Right forelimb (tissue), 1 donor: ENCODE results near the gene PRLR.
"Not testable (repeated sequence)": the region's sequence is repeated elsewhere in the genome, so short reads cannot be mapped to it uniquely, and the experiment has no call there.

Source experiments
- DNase-seq: peaks from one replicate; pipeline ENCODE4 v3.0.0-alpha.2; 2018

PRLR gene

DNA sequence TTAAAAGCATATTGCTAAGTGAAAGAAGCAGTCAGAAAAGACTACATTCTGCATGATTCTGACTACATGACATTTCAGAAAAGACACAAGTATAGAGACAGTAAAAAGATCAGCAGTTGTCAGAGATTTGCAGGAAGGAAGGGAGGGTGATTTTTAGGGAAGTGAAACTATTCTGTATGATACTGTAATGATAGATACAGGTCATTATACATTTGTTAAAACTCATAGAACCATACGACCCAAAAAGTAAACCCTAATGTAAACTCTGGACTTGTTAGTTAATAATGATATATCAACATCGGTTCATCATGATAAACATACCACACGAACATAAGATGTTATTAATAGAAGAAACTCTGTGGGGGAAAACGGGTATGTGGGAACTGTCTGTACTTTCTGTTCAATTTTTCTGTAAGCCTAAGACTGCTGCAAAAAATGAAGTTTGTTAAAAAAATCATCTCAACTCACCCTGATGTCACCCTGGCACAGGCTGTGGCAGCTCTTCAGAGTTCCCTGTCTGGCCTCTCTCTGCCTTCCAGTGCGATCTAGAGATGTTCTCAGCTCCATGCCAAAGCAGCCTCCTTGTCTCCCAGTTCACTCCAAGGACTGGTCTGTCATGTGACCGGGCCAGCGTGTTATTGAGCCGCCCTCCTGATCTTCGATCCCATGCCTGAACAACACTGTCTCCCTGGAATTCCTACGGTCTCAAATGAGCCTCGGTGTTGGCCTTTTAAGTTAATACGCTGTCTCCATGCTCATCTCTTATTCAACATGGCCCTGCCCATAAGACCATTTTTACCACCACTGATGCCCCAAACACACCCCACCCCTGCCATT, 35.4 kb downstream of the PRLR start:
- DNase-seq, result no peak

DNA sequence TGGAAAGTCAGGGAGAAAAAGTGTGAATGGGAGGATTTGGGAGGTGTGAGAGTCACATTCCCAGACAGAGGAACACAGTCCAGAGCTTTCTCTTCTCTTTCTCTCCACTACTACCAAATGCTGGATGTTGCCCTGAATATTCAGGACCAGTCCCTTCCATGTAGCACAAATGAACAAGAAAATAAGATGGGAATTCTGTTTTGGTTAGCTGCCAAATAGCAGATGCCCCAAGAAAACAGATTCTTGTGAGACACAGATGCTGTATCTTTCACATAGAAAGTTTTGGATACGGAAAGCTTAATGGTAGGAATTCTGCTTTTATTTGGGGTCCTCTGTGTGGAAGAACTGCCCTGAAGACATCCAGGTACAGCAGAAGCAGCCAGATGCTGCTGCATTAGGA, 37.8 kb downstream of the PRLR start:
- DNase-seq, result no peak

DNA sequence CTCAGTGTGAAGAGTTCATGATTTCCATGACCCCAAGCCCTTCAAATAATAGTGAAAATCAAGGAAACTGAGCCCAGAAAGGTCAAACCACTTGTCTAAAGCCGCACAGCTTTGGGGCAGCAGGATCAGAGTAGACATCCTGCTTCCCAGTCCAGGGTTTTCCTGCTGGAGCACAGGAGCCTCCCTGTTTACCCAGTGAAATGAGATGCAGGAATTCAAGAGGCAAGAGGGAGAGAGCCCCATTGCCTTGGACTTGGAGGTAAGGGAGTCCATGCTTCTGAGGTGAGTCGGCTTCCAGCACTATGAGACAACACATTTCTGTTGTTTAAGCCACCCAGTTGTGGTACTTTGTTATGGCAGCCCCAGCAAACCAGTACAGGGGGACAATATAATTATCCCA, 40.5 kb downstream of the PRLR start:
- not testable (repeated sequence) for DNase-seq

DNA sequence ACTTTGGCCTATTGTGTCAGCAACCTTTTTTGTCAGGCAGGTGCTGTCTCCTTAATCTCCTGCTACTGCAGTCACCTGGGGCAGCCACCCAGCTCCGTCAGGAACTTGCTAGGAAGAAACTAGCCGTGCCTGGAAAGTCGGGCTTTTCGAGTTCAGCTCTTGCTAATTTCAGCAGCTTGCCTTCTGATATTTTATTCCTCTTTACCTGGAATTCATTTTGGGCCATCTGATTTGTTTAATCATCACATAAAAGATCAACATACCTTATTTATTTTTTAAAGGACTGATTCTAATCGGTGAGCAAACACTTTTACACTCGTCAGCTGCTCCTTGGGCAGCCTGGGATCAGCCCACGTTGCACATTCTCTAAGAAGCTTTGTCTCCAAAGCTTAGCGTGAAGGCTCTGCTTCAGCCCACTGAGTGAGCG, 42.2 kb downstream of the PRLR start:
- no peak for DNase-seq

DNA sequence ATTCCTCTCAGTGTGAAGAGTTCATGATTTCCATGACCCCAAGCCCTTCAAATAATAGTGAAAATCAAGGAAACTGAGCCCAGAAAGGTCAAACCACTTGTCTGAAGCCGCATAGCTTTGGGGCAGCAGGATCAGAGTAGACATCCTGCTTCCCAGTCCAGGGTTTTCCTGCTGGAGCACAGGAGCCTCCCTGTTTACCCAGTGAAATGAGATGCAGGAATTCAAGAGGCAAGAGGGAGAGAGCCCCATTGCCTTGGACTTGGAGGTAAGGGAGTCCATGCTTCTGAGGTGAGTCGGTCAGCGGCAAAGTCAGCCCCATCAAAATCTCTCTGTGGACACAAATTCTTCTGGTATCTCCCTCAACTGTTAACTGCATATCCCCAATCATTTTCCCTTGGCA, 42.7 kb downstream of the PRLR start:
- not testable (repeated sequence) for DNase-seq

DNA sequence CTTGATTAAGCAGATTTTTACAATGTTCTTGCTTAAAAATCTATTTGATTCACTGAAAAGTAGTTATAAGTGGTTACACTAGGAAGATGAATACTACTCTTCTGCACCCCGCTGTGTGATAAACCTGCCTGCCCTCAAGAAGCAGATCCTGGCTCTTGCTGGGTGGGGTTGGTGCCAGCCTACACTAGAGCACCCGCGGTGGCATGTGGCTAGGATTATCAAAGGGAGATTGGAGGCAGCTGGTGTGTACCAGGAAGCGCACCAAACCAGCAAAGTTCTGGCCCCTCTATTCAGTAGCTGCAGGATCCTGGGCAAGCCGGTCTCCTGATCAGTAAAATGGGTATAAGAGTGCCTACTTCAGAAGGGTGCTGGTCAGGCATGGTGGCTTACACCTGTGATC, 43.5 kb downstream of the PRLR start:
- DNase-seq, result no peak

DNA sequence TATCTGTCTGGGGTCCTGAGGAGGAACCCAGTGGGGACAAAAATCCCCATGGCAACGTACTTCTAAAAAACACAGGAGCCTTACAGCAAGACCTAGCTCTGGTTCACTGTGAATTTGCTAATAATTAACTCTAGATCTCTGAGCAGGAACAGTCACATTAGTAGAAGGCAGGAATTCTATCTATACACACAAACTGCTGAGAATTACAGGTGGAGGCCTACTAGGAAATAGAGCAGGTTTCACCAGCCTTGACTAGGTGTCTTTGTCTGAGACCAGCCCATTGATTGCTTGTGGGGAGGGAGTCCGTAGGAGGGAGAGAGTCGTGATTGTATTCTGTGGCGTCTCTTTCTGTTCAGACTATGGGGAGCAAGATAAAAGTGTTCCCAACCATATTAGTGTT, 44.8 kb downstream of the PRLR start:
- no peak for DNase-seq

DNA sequence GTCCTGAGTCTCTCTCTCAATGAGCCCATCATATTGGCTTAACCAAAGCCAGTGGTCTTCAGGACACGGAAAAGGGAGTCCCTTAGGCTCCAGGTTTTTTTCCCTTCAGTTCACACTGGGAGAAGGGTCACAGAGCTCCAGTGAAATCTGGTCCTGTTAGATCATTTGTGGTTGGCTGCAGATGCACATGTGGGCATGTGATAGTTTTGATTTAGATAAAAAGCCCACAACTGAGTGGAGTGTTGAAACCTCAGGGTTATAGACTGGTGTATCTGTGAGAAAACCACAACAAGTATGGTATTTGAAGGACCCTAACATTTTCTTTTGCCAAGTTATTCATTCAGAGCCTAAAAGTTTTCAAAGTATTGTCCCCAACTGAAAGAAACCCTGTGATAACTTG, 46.7 kb downstream of the PRLR start:
- no peak for DNase-seq

DNA sequence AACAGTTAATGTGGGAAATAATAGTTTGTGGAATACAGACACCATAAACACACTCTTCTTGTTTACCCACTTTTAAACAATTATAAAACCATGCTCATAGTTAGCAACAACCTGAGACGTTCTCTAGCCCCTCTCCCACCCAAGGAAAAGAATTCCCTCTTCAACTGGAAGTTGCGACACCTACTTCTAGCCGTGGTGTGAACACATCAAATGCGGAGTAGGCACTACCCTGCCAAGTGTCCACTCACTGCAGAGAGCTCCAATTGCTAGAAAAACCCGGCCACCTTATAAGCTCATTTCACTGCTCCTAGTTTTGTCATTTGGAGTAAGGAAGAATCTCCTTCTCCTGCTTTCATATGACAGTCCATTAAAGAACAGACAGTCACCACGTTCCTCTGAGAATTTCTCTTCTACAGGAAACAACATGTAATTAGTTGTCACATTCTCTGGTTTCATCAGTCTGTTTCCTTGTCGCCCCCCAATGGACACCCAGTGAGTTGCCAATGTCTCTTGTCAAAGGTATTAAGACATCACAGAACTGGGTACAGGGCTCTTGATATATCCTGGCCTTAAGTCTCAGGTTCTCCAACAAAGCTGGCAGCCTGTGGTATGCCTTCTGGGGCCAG, 47.3 kb downstream of the PRLR start:
- DNase-seq, result no peak

DNA sequence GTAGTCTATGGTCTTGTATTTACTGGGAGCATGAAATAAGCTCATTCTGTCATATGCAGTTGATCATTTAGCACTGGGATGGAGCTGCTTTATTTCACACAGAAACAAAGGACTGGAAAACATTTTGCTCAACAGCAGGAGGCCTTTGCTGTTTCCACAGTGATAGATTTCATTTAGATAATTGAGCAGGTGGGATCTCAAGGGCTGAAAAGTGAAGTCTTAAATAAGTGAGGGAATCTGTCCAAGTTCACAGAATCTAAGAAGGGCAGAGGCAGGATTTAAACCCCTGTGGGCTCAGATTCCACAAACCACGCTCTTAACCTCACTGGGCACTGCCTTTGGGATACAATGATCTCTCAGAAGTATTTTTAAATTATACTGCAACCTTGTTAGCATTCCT, 47.8 kb downstream of the PRLR start:
- no peak for DNase-seq

DNA sequence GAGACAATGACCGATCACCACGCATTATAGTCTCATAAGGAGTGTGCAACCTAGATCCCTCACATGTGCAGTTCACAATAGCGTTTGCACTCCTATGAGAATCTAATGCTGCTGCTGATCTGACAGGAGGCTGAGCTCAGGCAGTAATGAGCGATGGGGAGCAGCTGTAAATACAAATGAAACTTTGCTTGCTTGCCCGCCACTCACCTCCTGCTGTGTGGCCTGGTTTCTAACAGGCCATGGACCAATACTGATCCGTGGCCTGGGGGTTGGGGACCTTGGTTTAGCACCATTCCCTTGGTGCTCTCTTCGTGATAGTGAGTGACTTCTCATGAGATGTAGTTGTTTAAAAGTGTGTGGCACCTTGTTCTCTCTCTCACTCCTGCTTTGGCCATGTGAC, 50.2 kb downstream of the PRLR start:
- DNase-seq, result no peak

DNA sequence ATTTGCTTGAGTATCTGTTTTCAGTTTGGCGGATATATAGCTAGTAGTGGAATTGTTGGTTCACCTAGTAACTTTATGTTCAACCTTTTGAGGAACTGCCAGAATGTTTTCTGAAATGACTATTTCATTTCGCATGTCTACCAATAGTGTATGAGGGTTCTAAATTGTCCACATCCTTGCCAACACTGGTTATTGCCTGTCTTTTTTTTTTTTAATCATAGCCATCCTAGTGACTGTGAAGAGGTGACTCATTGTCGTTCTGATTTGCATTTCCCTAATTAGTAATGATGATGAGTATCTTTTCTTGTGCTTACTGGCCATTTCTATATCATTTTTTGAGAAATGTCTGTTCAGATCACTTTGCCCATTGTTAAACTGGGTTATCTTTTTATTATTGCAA, 52.5 kb downstream of the PRLR start:
- no peak for DNase-seq

DNA sequence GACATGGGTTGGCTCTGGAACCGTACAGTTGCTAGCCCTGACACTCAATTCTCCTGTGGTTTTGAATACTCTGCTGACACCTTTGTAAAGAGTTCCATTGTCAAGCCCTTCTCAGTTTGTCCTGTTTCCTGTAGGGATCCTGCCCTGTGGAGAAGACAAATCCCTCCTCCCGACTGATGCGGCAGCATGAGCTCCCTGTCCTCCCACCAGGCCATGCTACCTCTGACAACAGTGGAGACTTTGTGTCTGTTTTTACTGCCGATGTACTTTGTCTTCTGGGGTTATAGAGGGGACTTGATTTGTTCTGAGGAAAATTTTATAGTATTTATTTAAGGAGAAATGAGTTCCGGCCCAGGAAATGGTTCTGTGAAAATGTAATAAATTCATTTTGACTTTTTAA, 57.8 kb downstream of the PRLR start:
- no peak for DNase-seq

DNA sequence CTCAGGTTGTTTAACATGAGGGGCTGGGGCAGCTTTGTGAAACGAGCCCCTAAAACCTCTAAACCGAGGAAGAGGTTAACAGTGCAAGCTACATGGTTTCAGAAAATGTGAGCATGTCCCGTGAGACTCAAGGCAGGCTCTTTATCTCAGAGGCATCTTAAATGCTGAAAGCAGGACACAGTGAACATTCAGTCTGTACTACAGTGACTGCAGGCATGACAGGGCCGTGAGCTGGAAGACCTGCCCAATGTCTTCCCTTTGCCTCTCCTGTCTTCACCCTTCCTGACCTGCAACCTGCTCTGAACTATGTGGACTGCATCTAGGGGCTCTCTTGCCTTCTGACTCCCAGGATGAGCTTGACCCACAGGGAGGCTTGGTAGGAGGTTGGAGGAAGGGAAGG, 58.3 kb downstream of the PRLR start:
- no peak for DNase-seq

DNA sequence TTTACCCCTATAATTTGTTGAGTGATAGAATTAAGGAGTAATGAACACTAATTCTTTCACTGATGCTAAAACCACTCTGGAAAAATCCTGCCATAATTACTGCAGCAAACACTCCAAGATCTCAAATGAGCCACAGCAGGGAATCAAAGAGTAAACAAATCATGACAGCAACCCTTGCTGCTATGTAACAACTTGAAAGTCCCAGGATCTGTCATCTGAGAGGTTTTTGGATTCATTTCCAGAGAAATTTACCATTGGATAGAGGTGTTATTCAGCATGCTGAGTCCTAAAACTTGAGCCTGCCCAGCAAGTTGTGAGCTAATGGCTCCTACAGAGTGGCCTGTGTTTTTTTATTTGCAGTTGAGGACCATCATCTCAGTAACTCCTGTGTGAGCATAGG, 59.2 kb downstream of the PRLR start:
- no peak for DNase-seq

DNA sequence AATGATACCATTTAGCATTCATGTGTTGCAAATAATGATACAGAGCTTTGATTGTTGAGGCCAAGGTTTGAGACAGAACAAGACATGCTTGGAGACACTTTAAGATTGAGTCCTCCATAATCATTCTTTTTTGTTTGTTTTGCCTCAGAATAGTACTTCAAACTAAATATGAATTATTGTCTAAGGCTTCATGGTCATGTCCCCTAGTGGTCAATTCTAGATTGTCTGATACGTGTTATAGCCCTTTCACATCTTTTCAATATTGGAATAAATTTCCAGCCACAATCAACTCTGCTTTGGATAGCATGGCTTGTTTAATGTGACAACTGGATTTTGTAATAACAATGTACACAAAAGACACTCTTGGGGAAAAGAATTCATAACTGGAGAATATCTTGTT, 64.2 kb downstream of the PRLR start:
- DNase-seq, result no peak

DNA sequence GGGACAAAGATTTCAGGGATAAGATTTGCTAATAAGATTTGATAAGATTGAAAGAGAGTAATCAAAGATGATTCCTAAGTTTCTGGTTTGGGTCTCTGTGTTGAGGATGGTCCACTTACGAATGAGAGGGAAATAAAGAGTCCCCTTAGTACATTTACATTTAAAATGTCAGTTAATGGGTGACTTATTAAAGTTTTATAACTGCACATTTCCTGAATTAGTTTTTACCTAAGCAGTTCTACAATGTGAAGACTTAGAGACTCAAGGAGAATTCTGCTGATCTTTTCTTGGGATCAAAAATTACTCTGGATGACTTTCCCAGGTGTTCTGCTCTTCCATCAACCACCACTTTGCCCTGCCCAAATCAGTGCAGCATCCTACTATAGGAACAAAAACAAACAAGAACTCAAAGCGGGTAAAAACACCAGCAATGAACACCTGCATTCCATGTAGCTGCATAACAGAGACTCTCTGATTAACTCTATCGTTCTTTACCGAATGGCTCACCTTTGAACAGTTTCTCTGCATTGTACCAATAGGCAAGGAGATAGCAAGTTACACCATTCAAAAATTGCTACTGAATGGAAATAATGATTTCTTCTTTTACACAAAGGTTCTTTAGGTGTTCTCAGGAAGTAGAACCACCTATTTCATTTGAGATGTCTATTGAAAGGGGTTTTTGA, 65.3 kb downstream of the PRLR start:
- no peak for DNase-seq

DNA sequence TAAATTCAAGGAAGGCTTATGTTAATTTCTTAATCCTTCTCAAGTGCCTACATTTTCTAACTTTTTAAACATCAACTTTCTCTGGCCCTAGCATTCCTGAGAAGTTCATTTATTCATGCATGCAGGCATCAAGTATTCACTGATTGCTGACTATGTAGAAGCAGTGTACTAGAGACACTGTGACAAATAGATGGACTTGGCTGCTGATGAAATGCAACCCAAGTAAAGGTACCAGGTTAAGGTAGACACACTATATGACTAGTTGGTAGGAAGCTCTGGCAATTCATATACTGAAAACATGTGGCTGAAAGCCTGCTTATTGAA, 66.6 kb downstream of the PRLR start:
- no peak for DNase-seq

DNA sequence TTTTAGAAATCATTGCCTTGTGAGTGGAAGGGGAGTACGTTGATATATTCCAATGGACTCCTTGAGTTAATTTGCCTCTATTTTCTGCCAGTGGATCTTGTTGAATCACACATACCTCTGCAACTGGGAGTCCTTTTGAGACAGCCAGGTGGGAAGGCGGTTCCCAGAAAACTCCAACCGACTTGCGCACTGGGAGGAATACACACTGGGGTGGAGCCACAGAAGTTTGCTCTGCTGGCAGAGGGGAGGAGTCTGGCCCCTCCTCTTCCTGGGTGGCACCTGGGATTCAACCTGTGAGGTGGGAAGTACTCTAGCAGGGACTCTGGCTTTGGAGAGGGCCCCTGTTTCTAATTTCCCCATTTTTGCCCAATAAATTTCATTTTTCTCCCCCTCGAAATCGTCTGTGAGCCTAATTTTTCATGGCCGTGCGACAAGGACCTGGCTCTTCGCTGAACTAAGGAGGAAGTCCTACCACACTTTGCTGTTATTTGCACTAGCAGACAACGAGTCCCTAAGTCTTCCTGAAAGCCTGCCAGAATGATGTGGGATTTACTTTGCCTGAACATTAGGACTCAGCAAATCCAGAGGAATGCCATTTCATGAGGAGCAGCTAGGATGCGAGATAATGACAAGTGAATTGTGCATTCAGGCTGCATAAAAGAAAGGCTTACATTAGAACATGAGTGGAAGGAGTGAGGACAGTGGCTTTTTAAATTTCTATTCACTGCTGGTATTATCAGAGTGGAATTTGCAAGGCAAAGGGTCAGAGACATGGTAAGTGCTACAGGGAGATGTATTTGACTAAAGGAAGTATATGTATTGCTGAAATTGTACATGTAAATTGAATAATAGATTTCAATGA, 67.2 kb downstream of the PRLR start:
- no peak for DNase-seq

DNA sequence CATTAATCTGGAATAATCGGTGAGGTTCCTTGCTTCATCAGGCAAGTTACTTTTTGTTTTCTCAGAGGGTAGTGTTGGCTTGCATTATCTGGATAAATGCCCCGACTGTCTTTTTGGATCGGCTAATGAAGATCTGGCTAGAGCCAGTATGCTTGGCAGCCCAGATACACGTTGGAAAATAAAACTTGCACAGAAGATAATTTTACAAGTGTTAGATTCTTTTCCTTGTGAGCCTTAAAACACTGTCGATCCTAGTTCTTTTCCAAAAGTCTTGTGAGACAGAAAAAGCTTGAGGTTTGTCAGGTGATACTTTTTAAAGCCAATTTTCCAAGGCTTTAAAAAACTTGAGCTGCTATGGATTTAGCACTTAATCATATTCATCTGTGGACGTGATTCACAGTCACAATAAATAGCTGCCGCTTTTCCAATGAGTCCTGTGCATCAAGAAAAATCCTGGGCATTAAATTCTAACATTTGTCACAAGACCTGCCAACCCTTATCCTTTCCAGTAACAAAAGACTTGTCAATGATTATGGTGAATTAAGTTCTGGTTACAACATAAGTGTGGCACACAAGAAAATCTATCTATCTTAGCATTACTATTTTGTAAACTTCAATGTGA, 68.5 kb downstream of the PRLR start:
- no peak for DNase-seq

DNA sequence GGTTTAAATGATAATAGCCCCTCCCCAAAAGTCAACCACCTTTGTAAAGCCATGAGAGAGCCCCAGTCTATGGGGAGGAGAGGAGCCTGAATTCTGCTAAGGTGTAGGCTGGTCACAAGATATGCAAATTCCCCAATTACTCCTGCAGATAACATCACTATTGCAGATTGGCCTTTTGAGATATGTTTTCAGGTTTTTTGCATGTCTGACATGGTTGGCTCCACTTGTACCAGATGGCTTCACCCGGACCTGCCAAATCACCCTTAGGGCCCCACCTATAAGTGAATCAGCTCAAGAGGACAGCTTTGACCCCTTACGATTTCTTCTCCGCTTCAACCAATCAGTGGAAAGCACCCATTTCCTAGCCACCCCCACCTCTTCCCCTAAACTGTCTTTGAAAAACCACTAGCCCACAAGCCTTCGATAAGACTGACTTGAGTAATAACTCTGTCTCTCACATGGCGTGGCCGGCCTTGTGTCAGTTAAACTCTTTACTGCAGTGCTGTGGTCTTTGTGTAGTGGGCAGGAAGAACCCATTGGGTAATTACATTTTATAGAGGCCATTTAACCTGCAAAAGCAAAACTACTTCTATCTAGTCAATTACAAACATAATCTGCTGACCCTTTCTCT, 69.7 kb downstream of the PRLR start:
- DNase-seq, result no peak

DNA sequence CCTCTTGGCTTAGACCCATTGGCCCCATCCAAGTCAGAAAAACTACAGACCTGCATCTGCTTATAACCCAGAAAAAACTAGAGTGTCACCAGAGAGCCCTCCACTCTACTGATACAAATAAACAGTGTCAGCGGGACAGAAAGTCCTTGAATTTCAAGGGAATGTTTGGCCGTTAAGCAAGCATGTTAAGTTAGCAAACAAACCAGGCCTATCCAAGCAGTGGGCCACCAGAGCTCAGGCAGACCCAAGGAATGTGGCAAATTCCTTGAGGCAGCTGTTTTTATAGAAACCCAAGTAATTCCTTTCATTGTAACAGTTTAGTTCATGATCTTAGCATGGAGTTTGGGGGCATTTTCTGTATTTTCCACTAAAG, 70.9 kb downstream of the PRLR start:
- no peak for DNase-seq
